MM.1S (cell line): ENCODE results near the gene ITGA5.

ENCODE experiments used
- DNase-seq: peaks from one replicate; pipeline ENCODE4 v3.0.0-alpha.2; 2015
- H2AFZ ChIP-seq: fragments of 300-600 bp; sonication (generic); 2 replicates; pipeline ENCODE4 v1.6.0; 2016; ENCODE audit warnings: antibody characterized with exemption, low read length
- H3F3A ChIP-seq: fragments of 300-600 bp; sonication (generic); 2 replicates; pipeline ENCODE4 v1.6.1; 2016; ENCODE audit warnings: mild to moderate bottlenecking, antibody characterized with exemption, low read length, moderate library complexity, mixed read lengths; ENCODE audit not compliant: insufficient read depth
- H3K27ac ChIP-seq: fragments of 300-600 bp; sonication (generic); 2 replicates; pipeline ENCODE4 v1.5.1; 2016; ENCODE audit warnings: mild to moderate bottlenecking, low read length
- H3K27me3 ChIP-seq: fragments of 300-600 bp; sonication (generic); replicated peaks from 2 replicates; pipeline ENCODE4 v1.6.0; 2016; ENCODE audit warnings: low read length; ENCODE audit not compliant: insufficient read depth
- H3K36me3 ChIP-seq: fragments of 300-600 bp; sonication (generic); replicated peaks from 2 replicates; pipeline ENCODE4 v1.6.1; 2016; ENCODE audit warnings: mild to moderate bottlenecking, low read length, mixed read lengths; ENCODE audit not compliant: insufficient read depth
- H3K4me1 ChIP-seq: fragments of 300-600 bp; sonication (generic); 2 replicates; pipeline ENCODE4 v1.6.1; 2016; ENCODE audit warnings: low read length, mixed read lengths
- H3K4me2 ChIP-seq: fragments of 300-600 bp; sonication (generic); 2 replicates; pipeline ENCODE4 v1.6.0; 2016; ENCODE audit warnings: low read depth, low read length
- H3K4me3 ChIP-seq: fragments of 300-600 bp; sonication (generic); 2 replicates; pipeline ENCODE4 v1.5.1; 2016; ENCODE audit warnings: low read length, mixed read lengths
- H3K79me2 ChIP-seq: fragments of 300-600 bp; sonication (generic); 2 replicates; pipeline ENCODE4 v1.6.1; 2016; ENCODE audit warnings: mixed run types, low read length, mixed read lengths
- H3K9ac ChIP-seq: fragments of 300-600 bp; sonication (generic); 2 replicates; pipeline ENCODE4 v1.6.1; 2016; ENCODE audit warnings: low read length, mixed read lengths
- H3K9me2 ChIP-seq: fragments of 300-600 bp; sonication (generic); replicated peaks from 2 replicates; pipeline ENCODE4 v1.6.1; 2016; ENCODE audit warnings: mild to moderate bottlenecking, low read length, mixed read lengths; ENCODE audit not compliant: insufficient read depth
- H3K9me3 ChIP-seq: fragments of 300-600 bp; sonication (generic); replicated peaks from 2 replicates; pipeline ENCODE4 v1.6.1; 2016; ENCODE audit warnings: mild to moderate bottlenecking, low read length, mixed read lengths; ENCODE audit not compliant: insufficient read depth
- H4K20me1 ChIP-seq: fragments of 300-600 bp; sonication (generic); 2 replicates; pipeline ENCODE4 v1.6.1; 2016; ENCODE audit warnings: mild to moderate bottlenecking, low read length, moderate library complexity, mixed read lengths; ENCODE audit not compliant: insufficient read depth
- EZH2 ChIP-seq: fragments of 300-600 bp; sonication (generic); optimal IDR thresholded peaks from 2 replicates; pipeline ENCODE3; 2017; ENCODE audit warnings: low read depth, mild to moderate bottlenecking, antibody characterized with exemption, low read length, mixed read lengths
- EZH2phosphoT487 ChIP-seq: fragments of 300-600 bp; sonication (generic); IDR thresholded peaks from 2 replicates; pipeline ENCODE4 v1.6.1; 2018; ENCODE audit warnings: antibody characterized with exemption, low read length
- TF ChIP-seq, protein P1 (sequence below): fragments of 300-600 bp; sonication (generic); IDR thresholded peaks from 2 replicates; pipeline ENCODE4 v1.5.1; 2016; ENCODE audit warnings: antibody characterized with exemption, low read length, mixed read lengths

ITGA5 gene

DNA sequence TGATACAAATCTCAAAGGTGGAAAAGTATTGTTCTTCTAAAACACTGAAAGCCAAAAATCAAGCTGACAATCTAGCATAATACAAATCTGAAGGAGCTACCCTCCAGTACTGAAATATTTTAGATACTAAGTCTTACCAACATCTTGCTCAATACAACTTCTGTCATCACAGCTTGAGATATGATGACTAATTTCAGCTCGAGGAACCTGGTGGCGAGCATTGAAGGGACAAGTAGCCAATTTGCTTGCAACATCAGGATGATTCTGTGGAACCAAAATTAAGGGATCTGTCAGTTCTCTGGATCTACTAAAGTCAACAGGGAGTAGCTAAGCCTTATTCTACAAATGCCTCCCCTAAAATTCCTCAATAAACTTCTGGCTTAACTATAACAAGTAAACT lies 44.0 kb upstream of the ITGA5 start:
- Histone ChIP-seq H3K4me1 (0 out of 2 replicates have a peak, but pooled peaks cover 10% of the 10 kb centered on the region), H3K4me2 (no peak overlapping the region), H4K20me1 (no peaks in the 10 kb centered on the region), H3K79me2 (no peaks in the 10 kb centered on the region), H3F3A (no peaks in the 10 kb centered on the region), H3K36me3 (no peaks in the 10 kb centered on the region), H3K27ac (no peak overlapping the region), H3K4me3 (no peak overlapping the region), H3K9me2 (no peaks in the 10 kb centered on the region), H3K27me3 (no peaks in the 10 kb centered on the region), H3K9ac (no peak overlapping the region), H2AFZ (no peak overlapping the region), H3K9me3 (no peaks in the 10 kb centered on the region)
- TF ChIP-seq EZH2phosphoT487 (no peak), EZH2 (no peak)
- TF ChIP-seq, protein P1, sequence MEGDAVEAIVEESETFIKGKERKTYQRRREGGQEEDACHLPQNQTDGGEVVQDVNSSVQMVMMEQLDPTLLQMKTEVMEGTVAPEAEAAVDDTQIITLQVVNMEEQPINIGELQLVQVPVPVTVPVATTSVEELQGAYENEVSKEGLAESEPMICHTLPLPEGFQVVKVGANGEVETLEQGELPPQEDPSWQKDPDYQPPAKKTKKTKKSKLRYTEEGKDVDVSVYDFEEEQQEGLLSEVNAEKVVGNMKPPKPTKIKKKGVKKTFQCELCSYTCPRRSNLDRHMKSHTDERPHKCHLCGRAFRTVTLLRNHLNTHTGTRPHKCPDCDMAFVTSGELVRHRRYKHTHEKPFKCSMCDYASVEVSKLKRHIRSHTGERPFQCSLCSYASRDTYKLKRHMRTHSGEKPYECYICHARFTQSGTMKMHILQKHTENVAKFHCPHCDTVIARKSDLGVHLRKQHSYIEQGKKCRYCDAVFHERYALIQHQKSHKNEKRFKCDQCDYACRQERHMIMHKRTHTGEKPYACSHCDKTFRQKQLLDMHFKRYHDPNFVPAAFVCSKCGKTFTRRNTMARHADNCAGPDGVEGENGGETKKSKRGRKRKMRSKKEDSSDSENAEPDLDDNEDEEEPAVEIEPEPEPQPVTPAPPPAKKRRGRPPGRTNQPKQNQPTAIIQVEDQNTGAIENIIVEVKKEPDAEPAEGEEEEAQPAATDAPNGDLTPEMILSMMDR: no peak
- DNase-seq: no peak

DNA sequence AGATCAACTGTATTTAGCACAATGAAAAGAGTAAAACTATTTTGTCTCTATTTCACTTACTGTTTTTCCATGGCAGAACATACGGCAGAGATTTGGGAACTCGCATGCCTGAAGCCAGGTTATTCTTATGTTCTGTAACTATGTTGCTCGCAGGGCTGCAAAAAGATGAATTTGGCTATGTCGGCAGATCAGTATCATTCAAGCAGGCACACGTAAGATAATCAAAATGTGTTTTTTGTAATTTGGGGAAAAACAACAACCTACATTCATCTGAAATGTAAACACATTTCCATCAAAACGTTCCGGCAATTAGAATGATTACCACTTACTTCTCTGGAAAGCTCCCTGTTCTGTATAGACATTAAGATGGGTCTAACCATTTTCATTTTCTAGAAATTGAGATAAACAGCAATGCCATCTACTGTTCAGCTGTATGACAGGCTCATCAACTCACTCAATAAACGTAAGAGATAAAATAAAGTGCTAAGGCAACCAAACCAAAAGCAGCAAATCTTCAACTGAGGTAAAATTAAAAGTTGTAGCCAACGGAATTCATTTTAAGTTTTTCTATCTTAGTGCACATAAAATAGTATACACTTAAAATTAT lies 41.4 kb upstream of the ITGA5 start:
- TF ChIP-seq, protein P1: no peak
- TF ChIP-seq EZH2 (no peak), EZH2phosphoT487 (no peak)
- H3K9me2 ChIP-seq: no peaks in the 10 kb centered on the region
- H3K79me2 ChIP-seq: no peaks in the 10 kb centered on the region
- no peak overlapping the region for H3K27ac ChIP-seq
- no peak overlapping the region for H3K4me3 ChIP-seq
- H2AFZ ChIP-seq: no peak overlapping the region
- no peak overlapping the region for H3K4me2 ChIP-seq
- no peak for DNase-seq
- no peaks in the 10 kb centered on the region for H3F3A ChIP-seq
- no peaks in the 10 kb centered on the region for H3K36me3 ChIP-seq
- H4K20me1 ChIP-seq: no peaks in the 10 kb centered on the region
- no peaks in the 10 kb centered on the region for H3K27me3 ChIP-seq
- 0 out of 2 replicates have a peak, but pooled peaks cover 5% of the 10 kb centered on the region for H3K4me1 ChIP-seq
- no peak overlapping the region for H3K9ac ChIP-seq
- H3K9me3 ChIP-seq: no peaks in the 10 kb centered on the region

DNA sequence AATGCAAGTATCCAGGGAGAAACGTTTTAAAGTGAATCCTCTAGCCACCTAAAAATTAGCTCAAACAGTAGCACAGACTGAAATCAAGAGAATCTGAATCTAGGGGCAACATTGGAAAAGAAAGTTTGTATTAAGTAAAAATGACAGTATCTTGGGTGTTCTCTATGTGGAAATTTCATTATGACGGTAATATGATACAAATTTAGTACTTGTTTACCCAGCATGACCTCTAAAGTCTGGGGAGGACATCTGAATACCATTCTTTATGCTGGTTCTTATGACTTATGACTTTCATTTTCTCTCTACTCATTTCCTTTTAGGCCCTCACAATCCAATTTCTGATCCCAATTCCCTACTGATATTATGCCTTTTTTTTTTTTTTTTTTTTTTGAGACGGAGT lies 40.3 kb upstream of the ITGA5 start:
- H2AFZ ChIP-seq: no peak overlapping the region
- H3K36me3 ChIP-seq: no peaks in the 10 kb centered on the region
- H3K4me1 ChIP-seq: no peaks in the 10 kb centered on the region
- no peaks in the 10 kb centered on the region for H3K79me2 ChIP-seq
- no peaks in the 10 kb centered on the region for H3K9me2 ChIP-seq
- H4K20me1 ChIP-seq: no peaks in the 10 kb centered on the region
- H3K27ac ChIP-seq: no peak overlapping the region
- H3K4me3 ChIP-seq: no peak overlapping the region
- H3K27me3 ChIP-seq: no peaks in the 10 kb centered on the region
- no peaks in the 10 kb centered on the region for H3K9me3 ChIP-seq
- no peak for DNase-seq
- no peak overlapping the region for H3K9ac ChIP-seq
- no peak overlapping the region for H3K4me2 ChIP-seq
- H3F3A ChIP-seq: no peaks in the 10 kb centered on the region
- TF ChIP-seq, protein P1: no peak
- TF ChIP-seq EZH2phosphoT487 (no peak), EZH2 (no peak)
